K562 (cell line): ENCODE results near the gene CELSR1. TPM values are rescaled to one million over a fixed set of nuclear protein-coding genes. Genes with fewer than 3 reads are reported as not detected.

Source experiments
- ATAC-seq: fragments of 200-7000 bp; cut with Tn5 transposase; 3 replicates; pipeline ENCODE4 v1.9.1; 2020; ENCODE audit warnings: moderate library complexity
- BruUV-seq: library from RNA; stranded (reverse); fragments of 400-500 nt; replicated peaks from 2 replicates; lab custom pipeline; 2021; lab: Mats Ljungman, UMichigan
- CTCF ChIA-PET: fragments of 300-600 bp; formaldehyde crosslinking; extraction: SDS; loops from one replicate; lab custom pipeline; 2021; ENCODE audit warnings: low intra/inter-chr PET ratio; lab: Yijun Ruan, JAX
- POLR2A ChIA-PET: fragments of 300-600, 350-650 bp; sonication (Branson Sonifier 250); formaldehyde crosslinking; extraction: SDS; loops from one replicate; lab custom pipeline; 2021; ENCODE audit warnings: antibody characterized with exemption, inconsistent platforms; lab: Yijun Ruan, JAX
- DNase-seq, 4 experiments: peaks; one replicate each; pipeline versions ENCODE4 v3.0.0 to v3.0.0-alpha.2; 2011 to 2018; ENCODE audit warnings: low spot score in 3 of 4, mixed read lengths in 3 of 4; ENCODE audit errors: extremely low read depth in 1 of 4
- FAIRE-seq: peaks from 2 replicates; lab custom pipeline; 2011; peaks lifted over from hg19 to GRCh38; lab: Jason Lieb, UNC
- H2AFZ ChIP-seq: 2 replicates; pipeline ENCODE4 v1.6.0; 2011; ENCODE audit warnings: low read depth, low read length, control low read depth, inconsistent platforms
- H3K27ac ChIP-seq: fragments of 200-600 bp; 3 replicates; pipeline ENCODE4 v1.8.0; 2011; ENCODE audit warnings: low read depth, mild to moderate bottlenecking, control low read depth, inconsistent platforms, low read length, moderate library complexity, mixed read lengths; ENCODE audit errors: extremely low read depth
- H3K27me3 ChIP-seq, 2 experiments: fragments of 300-600 bp in 1 of 2; 2 replicates in 1 of 2; 3 replicates in 1 of 2; pipeline versions ENCODE4 v1.6.0 to v1.8.0; 2011; ENCODE audit warnings: inconsistent platforms in 2 of 2, low read length in 2 of 2, mild to moderate bottlenecking in 1 of 2, mixed read lengths in 1 of 2, moderate library complexity in 1 of 2; ENCODE audit not compliant: control insufficient read depth in 2 of 2, insufficient read depth in 2 of 2
- H3K36me3 ChIP-seq: fragments of 300-600 bp; 3 replicates; pipeline ENCODE4 v1.8.0; 2011; ENCODE audit warnings: mild to moderate bottlenecking, low read length, inconsistent platforms; ENCODE audit not compliant: control insufficient read depth, insufficient read depth
- H3K4me1 ChIP-seq, 2 experiments: fragments of 200-600 bp in 1 of 2; replicated peaks in 1 of 2; 2 replicates in 1 of 2; 3 replicates in 1 of 2; pipeline versions ENCODE4 v1.5.1 to v1.8.0; 2011; ENCODE audit warnings: inconsistent platforms in 2 of 2, low read length in 2 of 2, mild to moderate bottlenecking in 1 of 2, mixed read lengths in 1 of 2, moderate library complexity in 1 of 2; ENCODE audit not compliant: control insufficient read depth in 2 of 2, insufficient read depth in 2 of 2
- H3K4me2 ChIP-seq: 2 replicates; pipeline ENCODE4 v1.6.1; 2011; ENCODE audit warnings: low read length, control low read depth, inconsistent platforms, mixed read lengths; ENCODE audit not compliant: insufficient read depth
- H3K4me3 ChIP-seq: fragments of 200-600 bp; sonication (generic), shearing (Covaris generic); 2 replicates; pipeline ENCODE4 v1.5.1; 2016; ENCODE audit warnings: control low read depth, inconsistent platforms
- H3K79me2 ChIP-seq: fragments of 200-600 bp; 3 replicates; pipeline ENCODE4 v1.8.0; 2011; ENCODE audit warnings: low read length, inconsistent platforms; ENCODE audit not compliant: control insufficient read depth, insufficient read depth
- H3K9ac ChIP-seq, 2 experiments: 2 replicates each; pipeline versions ENCODE4 v1.6.0 to v1.6.1; 2011; ENCODE audit warnings: low read depth in 2 of 2, low read length in 2 of 2, control low read depth in 1 of 2, inconsistent platforms in 1 of 2, mild to moderate bottlenecking in 1 of 2, mixed read lengths in 1 of 2; ENCODE audit not compliant: insufficient read depth in 1 of 2
- H3K9me1 ChIP-seq: one replicate; pipeline ENCODE4 v1.6.0; 2011; ENCODE audit warnings: inconsistent platforms, mild to moderate bottlenecking, low read length, moderate library complexity; ENCODE audit not compliant: control insufficient read depth, insufficient read depth
- H3K9me3 ChIP-seq: replicated peaks from 2 replicates; pipeline ENCODE4 v1.5.1; 2011; ENCODE audit warnings: low read depth, low read length, inconsistent platforms; ENCODE audit not compliant: control insufficient read depth, insufficient read depth
- H4K20me1 ChIP-seq: replicated peaks from 2 replicates; pipeline ENCODE4 v1.6.1; 2011; ENCODE audit warnings: low read length, inconsistent platforms, mixed read lengths; ENCODE audit not compliant: control insufficient read depth, insufficient read depth
- FOXA3 ChIP-seq, 2 experiments: fragments of 450-650 bp in 1 of 2; sonication (generic) in 1 of 2; formaldehyde crosslinking; IDR thresholded peaks in 1 of 2; conservative IDR thresholded peaks in 1 of 2; 2 replicates each; pipeline versions ENCODE4 v1.4.0 to v1.8.0; 2020 to 2022; ENCODE audit warnings: mild to moderate bottlenecking in 2 of 2, missing genetic modification reagents in 1 of 2
- FOXJ3 ChIP-seq: sonication (generic); formaldehyde crosslinking; IDR thresholded peaks from 2 replicates; pipeline ENCODE4 v1.4.0; 2020; ENCODE audit warnings: mild to moderate bottlenecking, missing genetic modification reagents
- HNRNPK ChIP-seq: fragments of 200-400 bp; formaldehyde crosslinking; IDR thresholded peaks from one replicate; pipeline ENCODE4 v1.6.1; 2018; ENCODE audit warnings: mild to moderate bottlenecking, low read depth, low read length; ENCODE audit not compliant: poor library complexity, severe bottlenecking
- MCM3 ChIP-seq: fragments of 450-650 bp; IDR thresholded peaks from 2 replicates; pipeline ENCODE4 v1.6.1; 2016
- MTF1 ChIP-seq: fragments of 250-450 bp; sonication (Bioruptor Pico); IDR thresholded peaks from 2 replicates; pipeline ENCODE4 v1.9.0; 2021; ENCODE audit warnings: moderate library complexity, mild to moderate bottlenecking, inconsistent platforms, borderline replicate concordance
- TCF7L2 ChIP-seq: fragments of 150-350 bp; IDR thresholded peaks from 2 replicates; pipeline ENCODE4 v1.6.1; 2016; ENCODE audit warnings: low read depth, mild to moderate bottlenecking, low read length, moderate library complexity
- USF2 ChIP-seq: sonication (generic); formaldehyde crosslinking; IDR thresholded peaks from 2 replicates; pipeline ENCODE4 v1.5.0; 2020; ENCODE audit warnings: missing genetic modification reagents
- ZNF23 ChIP-seq: fragments of 250-450 bp; sonication (Bioruptor Pico); IDR thresholded peaks from 2 replicates; pipeline ENCODE4 v1.4.0; 2020; ENCODE audit warnings: mild to moderate bottlenecking
- WGBS: fragments of 100-300 bp; shearing (Covaris generic); methylation state at CpG from one replicate; pipeline ENCODE4 v1.1.6; 2016; ENCODE audit warnings: low coverage, mixed read lengths; ENCODE audit not compliant: insufficient coverage; ENCODE audit errors: missing lambda C conversion rate; 5-methylcytosine and 5-hydroxymethylcytosine counted together
- in situ Hi-C: fragments of 300-500 bp; cut with MboI; formaldehyde crosslinking; loops from 4 replicates; pipeline ENCODE4 v1.15.0; 2018; ENCODE audit warnings: inconsistent platforms, mixed read lengths
- intact Hi-C: fragments of 100-400 bp; cut with micrococcal nuclease; formaldehyde crosslinking; loops from 2 replicates; pipeline ENCODE4 v1.14.2; 2022
- polyA plus RNA-seq, 8 experiments: library from polyadenylated mRNA; depleted of rRNA in 4 of 8; stranded (reverse) in 5 of 8; unstranded in 3 of 8; fragments of >200 nt; fragmentation: Nextera tagmentation in 2 of 8; fragmentation: Illumina TruSeq in 1 of 8; extraction: Ambion mirVana in 2 of 8; extraction: Trizol in 1 of 8; gene quantifications; 2 replicates each; pipeline versions ENCODE4 v1.2.1 to v1.2.3, GENCODE V29; 2011 to 2014; ENCODE audit warnings: inconsistent platforms in 1 of 8, missing spikeins in 1 of 8
- total RNA-seq, 7 experiments: library from RNA; depleted of rRNA in 6 of 7; stranded (reverse); fragments of >200 nt in 6 of 7; fragmentation: Illumina TruSeq in 2 of 7; extraction: Trizol in 2 of 7; gene quantifications; 2 replicates each; pipeline versions ENCODE4 v1.2.1 to v1.2.3, GENCODE V29; 2011 to 2021; ENCODE audit warnings: low replicate concordance in 1 of 7

The CELSR1 gene
- total and polyA plus RNA-seq, 9 of the 15 experiments (the other 6 are each of a cell fraction or from before 2014, with no cell fraction given): under 0.01 to 0.09 TPM; not detected in 7

GRCh38 chr22:46449116-46449691, 88.2 kb downstream of the CELSR1 start:
- FAIRE-seq: no peak
- intact Hi-C loops (no loop called here), in situ Hi-C loops (no loop called here)
- no peak for TF ChIP-seq FOXJ3 (CRISPR knock-in tag)
- TF ChIP-seq MTF1 (CRISPR knock-in tag): no peak
- TF ChIP-seq USF2: no peak
- no peak for TF ChIP-seq MCM3
- TF ChIP-seq FOXA3 (CRISPR knock-in tag; conservative IDR thresholded peaks at IDR 0.05 in 1 of 2, IDR thresholded peaks at IDR 0.05 in 1 of 2): no peak
- TF ChIP-seq ZNF23 (CRISPR knock-in tag): no peak
- no peak for TF ChIP-seq HNRNPK
- no peak for TF ChIP-seq TCF7L2
- Histone ChIP-seq H3K9me3 (no peaks in the 10 kb centered on the region), H3K27ac (no peak overlapping the region), H3K79me2 (no peaks in the 10 kb centered on the region), H3K27me3 (peaks cover 7 to 51% of the 10 kb centered on the region in 2 experiments; a peak in 3 of 5 replicates), H3K4me3 (no peak overlapping the region), H3K9me1 (no peaks in the 10 kb centered on the region), H3K4me2 (no peak overlapping the region), H3K9ac (no peak overlapping the region), H3K36me3 (no peaks in the 10 kb centered on the region), H2AFZ (no peak overlapping the region), H4K20me1 (peaks cover 4% of the 10 kb centered on the region; the same call in 1 of the 2 replicates), H3K4me1 (peaks cover 0 to 20% of the 10 kb centered on the region in 2 experiments; a peak in 3 of 5 replicates)
- BruUV-seq: no TSS peak
- ChIA-PET POLR2A (interaction anchor here (0.6 to 1.1 kb wide), 2 partner anchors 13 to 41 kb away, joined by 3 to 4 read pairs; no protein-coding TSS in a partner anchor), CTCF (no interaction called here)
- WGBS: 5% methylated on average over 2 of the region's 2 CpGs
- no peak for DNase-seq
- no peak for ATAC-seq
